ENCODE measurements around the gene CRIP3.

CRIP3 gene

GRCh38 chr6:43306086-43306485 is 2.5 kb downstream of the CRIP3 start:
- H3K9me3 ChIP-seq (ENCODE audit: insufficient read depth, low read depth, low read length), result no peaks in the 10 kb centered on the region
- no peaks in the 10 kb centered on the region for H3F3A ChIP-seq (ENCODE audit: low read depth)
- H3K36me3 ChIP-seq (ENCODE audit: insufficient read depth, low read length), result no peaks in the 10 kb centered on the region
- no peak overlapping the region for H3K9ac ChIP-seq (ENCODE audit: low read depth, low read length, poor library complexity, severe bottlenecking)
- H3K4me3 ChIP-seq (ENCODE audit: low read length, poor library complexity, severe bottlenecking), result no peak overlapping the region
- no peaks in the 10 kb centered on the region for H3K27me3 ChIP-seq (ENCODE audit: insufficient read depth, low read length, poor library complexity, severe bottlenecking)
- no peaks in the 10 kb centered on the region for H4K20me1 ChIP-seq (ENCODE audit: insufficient read depth, low read length, poor library complexity, severe bottlenecking)
- no peak overlapping the region for H2AFZ ChIP-seq (ENCODE audit: low read length)
- H3K9me2 ChIP-seq (replicated peaks; ENCODE audit: low read depth, low read length), result no peaks in the 10 kb centered on the region
- H3K4me1 ChIP-seq (ENCODE audit: insufficient read depth, low read length, poor library complexity, severe bottlenecking), result no peaks in the 10 kb centered on the region
- H3K79me2 ChIP-seq (ENCODE audit: insufficient read depth, low read length), result no peaks in the 10 kb centered on the region
- no peak overlapping the region for H3K4me2 ChIP-seq (ENCODE audit: low read depth, low read length, poor library complexity, severe bottlenecking)
- TF ChIP-seq EZH2phosphoT487 (IDR thresholded peaks at IDR 0.05; ENCODE audit: borderline replicate concordance) (no peak), CTCF (conservative IDR thresholded peaks at IDR 0.05; ENCODE audit: low read length) (no peak)

- no peaks in the 10 kb centered on the region for H3F3A ChIP-seq (ENCODE audit: low read depth)
- no peaks in the 10 kb centered on the region for H3K4me1 ChIP-seq (ENCODE audit: insufficient read depth, low read length, poor library complexity, severe bottlenecking)
- H2AFZ ChIP-seq (ENCODE audit: low read length), result no peak overlapping the region
- H3K4me3 ChIP-seq (ENCODE audit: low read length, poor library complexity, severe bottlenecking), result no peak overlapping the region
- no peaks in the 10 kb centered on the region for H3K9me3 ChIP-seq (ENCODE audit: insufficient read depth, low read depth, low read length)
- no peak for TF ChIP-seq CTCF (conservative IDR thresholded peaks at IDR 0.05; ENCODE audit: low read length)
- no peak for TF ChIP-seq EZH2phosphoT487 (IDR thresholded peaks at IDR 0.05; ENCODE audit: borderline replicate concordance)
- no peaks in the 10 kb centered on the region for H4K20me1 ChIP-seq (ENCODE audit: insufficient read depth, low read length, poor library complexity, severe bottlenecking)
- no peak overlapping the region for H3K4me2 ChIP-seq (ENCODE audit: low read depth, low read length, poor library complexity, severe bottlenecking)
- H3K36me3 ChIP-seq (ENCODE audit: insufficient read depth, low read length), result no peaks in the 10 kb centered on the region
- H3K79me2 ChIP-seq (ENCODE audit: insufficient read depth, low read length), result no peaks in the 10 kb centered on the region
- no peaks in the 10 kb centered on the region for H3K9me2 ChIP-seq (replicated peaks; ENCODE audit: low read depth, low read length)
- no peaks in the 10 kb centered on the region for H3K27me3 ChIP-seq (ENCODE audit: insufficient read depth, low read length, poor library complexity, severe bottlenecking)
- H3K9ac ChIP-seq (ENCODE audit: low read depth, low read length, poor library complexity, severe bottlenecking), result no peak overlapping the region
These were observed 3.7 kb downstream of the CRIP3 start for GRCh38 chr6:43304882-43305281.

DNA sequence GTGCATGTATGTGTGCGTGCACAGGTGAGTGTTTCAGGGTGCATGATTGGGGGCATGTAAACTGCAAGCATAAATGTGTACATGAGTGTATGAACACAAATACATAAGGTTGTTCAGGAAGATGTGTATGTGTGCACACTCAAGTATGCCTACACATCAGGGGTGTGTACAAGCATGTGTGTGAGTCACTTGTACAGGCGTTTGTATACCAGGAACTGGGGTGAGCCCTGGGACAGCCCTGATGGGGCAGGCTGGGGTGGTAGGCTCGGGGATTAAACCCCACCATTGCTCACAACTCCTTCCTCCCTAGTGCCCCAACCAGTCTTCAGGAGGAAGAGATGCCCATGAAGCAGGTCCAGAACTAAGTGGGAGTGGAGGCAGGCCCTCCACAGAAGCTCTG is 4.3 kb downstream of the CRIP3 start:
- TF ChIP-seq CTCF (conservative IDR thresholded peaks at IDR 0.05; ENCODE audit: low read length) (no peak), EZH2phosphoT487 (IDR thresholded peaks at IDR 0.05; ENCODE audit: borderline replicate concordance) (no peak)
- no peaks in the 10 kb centered on the region for H4K20me1 ChIP-seq (ENCODE audit: insufficient read depth, low read length, poor library complexity, severe bottlenecking)
- H2AFZ ChIP-seq (ENCODE audit: low read length), result no peak overlapping the region
- H3K4me1 ChIP-seq (ENCODE audit: insufficient read depth, low read length, poor library complexity, severe bottlenecking), result no peaks in the 10 kb centered on the region
- no peaks in the 10 kb centered on the region for H3K9me2 ChIP-seq (replicated peaks; ENCODE audit: low read depth, low read length)
- no peak overlapping the region for H3K4me3 ChIP-seq (ENCODE audit: low read length, poor library complexity, severe bottlenecking)
- H3K36me3 ChIP-seq (ENCODE audit: insufficient read depth, low read length), result no peaks in the 10 kb centered on the region
- H3K27me3 ChIP-seq (ENCODE audit: insufficient read depth, low read length, poor library complexity, severe bottlenecking), result no peaks in the 10 kb centered on the region
- H3K9me3 ChIP-seq (ENCODE audit: insufficient read depth, low read depth, low read length), result no peaks in the 10 kb centered on the region
- no peak overlapping the region for H3K9ac ChIP-seq (ENCODE audit: low read depth, low read length, poor library complexity, severe bottlenecking)
- H3K79me2 ChIP-seq (ENCODE audit: insufficient read depth, low read length), result no peaks in the 10 kb centered on the region
- H3F3A ChIP-seq (ENCODE audit: low read depth), result no peaks in the 10 kb centered on the region
- no peak overlapping the region for H3K4me2 ChIP-seq (ENCODE audit: low read depth, low read length, poor library complexity, severe bottlenecking)
